NCI-H524 treated with DMSO at 0.1 percent for 48 hours (cell line): ENCODE measurements around the gene ANGPTL1.
"Not testable (repeated sequence)": the region's sequence is repeated elsewhere in the genome, so short reads cannot be mapped to it uniquely, and the experiment has no call there.

Experiments used
- DNase-seq: peaks from one replicate; lab custom pipeline; 2025; lab: John Stamatoyannopoulos, UW

ANGPTL1 gene

DNA sequence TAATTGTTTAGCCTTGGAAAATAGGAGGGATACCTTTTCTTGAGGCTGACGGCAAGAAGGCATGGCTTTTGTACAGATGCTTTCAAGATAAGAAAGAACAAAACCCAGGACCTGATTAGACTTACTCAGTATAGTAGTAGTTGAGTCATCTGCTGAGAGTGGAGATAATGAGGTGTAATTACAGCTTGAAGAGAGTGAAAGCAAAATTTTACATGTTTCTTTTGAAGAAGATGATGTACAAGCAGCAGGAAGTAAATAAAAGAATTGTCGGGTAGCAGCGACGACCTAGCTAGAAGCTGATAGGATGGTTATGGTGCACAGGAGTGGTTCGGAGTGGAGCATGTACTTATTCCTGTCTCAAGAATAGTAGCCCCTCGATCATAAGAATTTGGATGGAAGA, 6.6 kb downstream of the ANGPTL1 start:
- no peak for DNase-seq

DNA sequence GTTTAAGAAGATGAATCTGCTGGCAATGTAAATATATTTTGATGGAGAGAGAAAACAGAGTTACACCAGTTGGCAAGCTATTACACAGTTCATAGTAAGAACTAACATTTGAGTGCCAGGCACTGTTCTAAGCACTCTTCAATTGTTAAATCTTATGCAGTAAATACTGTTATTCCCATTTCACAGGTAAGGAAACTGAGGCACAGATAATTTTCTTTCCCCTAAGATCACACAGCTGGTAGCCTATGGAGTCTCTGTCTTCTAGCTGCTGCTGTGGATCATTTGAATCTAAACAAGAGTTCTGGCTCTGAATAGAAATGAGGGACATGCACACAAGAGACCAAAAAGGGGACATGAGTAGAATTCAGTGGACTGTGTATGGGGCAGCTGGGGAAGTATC, 8.0 kb downstream of the ANGPTL1 start:
- no peak for DNase-seq

DNA sequence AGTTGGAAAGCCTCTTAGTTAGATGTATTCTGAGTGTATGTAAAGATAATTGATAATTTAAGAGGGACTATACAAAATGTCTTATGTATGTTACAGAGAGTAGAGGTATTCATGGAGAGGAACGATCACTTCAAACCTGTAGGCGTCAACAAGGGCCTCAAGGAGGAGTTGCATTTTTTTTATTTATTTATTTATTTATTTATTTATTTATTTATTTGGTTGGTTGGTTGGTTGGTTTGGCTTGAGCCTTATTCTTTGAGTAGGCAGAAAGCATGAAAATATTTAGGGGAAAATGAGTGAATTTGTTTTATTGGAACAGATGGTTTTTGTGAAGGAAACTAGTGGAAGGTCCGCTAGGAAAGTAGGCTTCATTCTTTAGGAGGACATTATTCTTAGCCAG, 8.5 kb downstream of the ANGPTL1 start:
- no peak for DNase-seq

DNA sequence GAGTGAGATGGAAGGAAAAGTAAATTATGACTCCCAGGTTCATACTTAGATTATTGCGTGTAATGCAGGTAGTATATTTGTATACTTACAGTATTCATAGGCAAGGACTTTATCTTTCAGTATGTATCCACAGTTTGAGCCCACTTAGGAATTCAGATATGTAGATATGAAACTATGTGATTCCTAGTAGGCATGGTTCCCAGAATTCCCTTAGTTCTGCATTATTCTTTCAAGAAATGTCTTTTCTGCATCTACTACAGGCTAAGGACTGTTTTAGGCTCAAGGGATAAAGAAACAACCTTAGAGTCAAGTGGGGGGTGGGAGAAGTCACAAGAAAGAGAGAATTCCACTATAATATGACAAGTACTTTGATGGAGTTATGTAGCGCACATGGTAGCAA, 13.8 kb downstream of the ANGPTL1 start:
- no peak for DNase-seq

DNA sequence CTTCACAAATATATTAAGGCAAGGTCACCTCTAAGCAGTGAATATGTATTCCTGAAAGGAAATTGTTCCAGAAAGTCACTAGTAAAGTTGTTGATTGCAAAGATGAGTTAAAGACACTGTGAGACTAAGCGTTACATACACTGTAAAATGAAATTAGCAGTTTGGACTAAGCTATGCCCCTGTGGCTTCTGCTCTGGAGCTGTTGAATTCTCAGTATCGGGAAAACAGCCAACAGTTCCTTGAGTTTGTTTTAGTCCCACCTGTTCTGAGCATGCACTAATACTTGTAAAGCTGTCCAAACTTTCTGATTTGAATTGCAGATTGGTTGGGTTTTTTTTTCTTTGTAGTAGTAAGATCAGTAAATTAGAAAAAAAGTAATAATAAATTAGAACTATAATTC, 21.0 kb downstream of the ANGPTL1 start:
- DNase-seq, result no peak

DNA sequence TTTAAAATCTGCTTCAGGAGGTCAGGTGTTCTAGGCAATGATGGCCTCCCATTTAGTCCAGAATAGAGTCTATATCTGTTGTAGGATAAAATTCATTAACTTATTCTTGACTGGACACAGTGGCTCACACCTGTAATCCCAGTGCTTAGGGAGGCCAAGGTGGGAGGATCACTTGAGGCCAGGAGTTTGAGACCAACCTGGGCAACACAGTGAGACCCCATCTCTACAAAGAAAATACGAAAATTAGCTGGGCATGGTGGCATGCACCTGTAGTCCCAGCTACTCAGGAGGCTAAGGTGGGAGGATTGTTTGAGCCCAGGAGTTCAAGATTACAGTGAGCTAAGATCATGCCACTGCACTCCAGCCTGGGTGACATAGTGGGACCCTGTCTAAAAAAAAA, 23.0 kb downstream of the ANGPTL1 start:
- not testable (repeated sequence) for DNase-seq

DNA sequence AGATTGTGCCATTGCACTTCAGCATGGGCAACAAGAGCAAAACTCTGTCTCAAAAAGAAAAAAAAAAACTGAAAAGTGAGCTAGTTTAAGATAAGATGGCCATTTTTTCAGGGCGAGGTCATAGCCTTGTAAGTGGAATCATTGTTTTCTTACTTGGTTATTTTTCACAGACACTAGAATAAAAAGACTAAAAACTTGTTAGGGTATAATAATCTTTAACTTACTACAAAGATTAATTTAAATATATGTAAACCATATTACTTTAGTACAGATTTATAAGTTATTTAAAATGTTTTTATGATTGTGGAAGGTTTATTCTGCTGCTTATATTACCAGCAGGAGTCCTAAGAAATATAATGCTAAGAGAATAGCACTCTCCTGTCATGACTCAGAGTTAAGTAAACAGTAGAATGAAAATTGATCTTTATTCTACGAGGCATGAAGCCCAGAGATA, 23.5 kb downstream of the ANGPTL1 start:
- DNase-seq, result no peak

DNA sequence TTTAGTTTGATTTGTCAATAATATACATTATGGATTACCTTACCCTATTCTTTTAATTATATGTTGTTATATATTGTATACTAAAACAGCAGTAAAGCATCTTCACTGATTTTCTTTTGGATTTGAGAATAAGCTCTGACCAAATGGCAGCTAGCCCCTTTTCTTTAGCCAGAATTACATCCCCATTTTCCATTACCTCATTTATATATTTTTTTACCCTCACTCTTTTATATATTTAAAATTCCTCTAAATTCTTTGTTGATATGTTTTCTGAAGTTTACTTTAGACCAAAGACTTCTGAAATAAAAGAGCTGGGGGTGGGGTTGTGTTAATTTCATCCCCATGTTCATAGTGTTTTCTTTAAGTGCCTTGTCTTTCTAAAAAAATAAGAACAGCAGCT, 24.6 kb downstream of the ANGPTL1 start:
- DNase-seq, result no peak

DNA sequence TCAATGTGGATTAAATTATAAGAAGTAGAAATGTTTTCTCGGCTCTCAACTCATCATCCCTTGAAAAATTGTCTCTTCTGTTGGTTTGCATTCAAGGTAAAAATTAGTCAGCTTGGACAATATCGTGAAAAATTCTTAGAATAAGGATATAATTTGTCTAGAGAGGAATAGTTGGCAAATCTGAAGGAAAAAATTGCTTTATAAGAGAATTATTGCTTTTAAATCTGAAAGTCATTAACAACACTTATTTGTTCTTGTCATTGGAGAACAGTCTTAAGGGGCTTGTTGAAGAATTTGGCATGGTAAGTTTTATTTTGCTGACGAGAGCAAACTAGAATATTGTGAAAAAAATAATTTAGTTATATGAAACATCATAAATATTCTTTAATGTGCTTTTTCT, 26.4 kb downstream of the ANGPTL1 start:
- no peak for DNase-seq

DNA sequence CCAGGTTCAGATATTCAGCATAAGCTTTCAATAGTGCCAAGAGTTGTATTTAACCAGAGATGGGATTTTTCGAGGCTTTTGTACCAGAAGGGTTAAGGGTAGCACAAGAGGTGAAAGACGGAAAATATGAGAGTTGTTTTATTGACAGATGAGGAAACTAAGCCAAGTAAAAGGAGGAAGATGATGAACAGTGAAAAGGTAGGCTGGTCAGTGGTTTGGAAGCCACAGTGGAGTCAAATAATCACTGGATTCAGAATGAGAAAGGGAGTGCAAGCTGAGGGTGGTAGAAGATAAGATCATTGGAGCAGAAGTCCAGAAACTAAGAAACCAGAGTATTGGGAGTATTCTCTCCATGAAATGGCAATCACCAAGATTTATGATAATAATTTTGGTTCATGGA, 45.7 kb downstream of the ANGPTL1 start:
- no peak for DNase-seq

DNA sequence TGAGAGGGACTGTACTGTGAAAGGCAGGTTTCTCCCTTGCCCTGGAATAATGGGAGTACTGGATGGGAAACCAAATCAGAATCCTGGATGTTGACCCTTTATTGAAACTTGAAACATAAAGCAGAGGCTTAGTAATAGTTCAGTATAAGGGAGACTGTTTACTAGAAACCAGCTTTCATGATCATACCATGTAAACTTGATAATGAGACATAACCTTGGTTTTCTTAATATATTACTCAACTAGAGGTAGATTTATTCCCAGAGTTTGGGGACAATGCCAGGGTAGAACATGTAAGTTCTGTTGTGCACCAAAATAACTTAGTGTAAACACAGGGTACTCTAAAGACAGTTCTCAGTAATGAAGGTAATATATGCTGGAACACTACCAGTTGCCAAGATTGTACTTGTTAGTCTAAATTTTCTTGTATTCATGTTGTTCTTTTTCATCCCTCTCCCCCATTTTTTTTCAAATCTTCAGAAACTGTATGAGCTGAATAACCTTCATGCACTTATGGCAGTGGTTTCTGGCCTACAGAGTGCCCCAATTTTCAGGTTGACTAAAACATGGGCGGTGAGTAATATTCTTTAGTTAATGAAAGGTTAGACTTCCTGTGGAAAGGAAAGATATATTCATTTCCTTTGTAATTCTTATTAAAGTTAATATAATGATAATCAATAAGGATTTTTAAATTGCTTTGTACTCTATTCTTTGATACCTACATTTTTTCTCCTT, 49.6 kb downstream of the ANGPTL1 start:
- no peak for DNase-seq

DNA sequence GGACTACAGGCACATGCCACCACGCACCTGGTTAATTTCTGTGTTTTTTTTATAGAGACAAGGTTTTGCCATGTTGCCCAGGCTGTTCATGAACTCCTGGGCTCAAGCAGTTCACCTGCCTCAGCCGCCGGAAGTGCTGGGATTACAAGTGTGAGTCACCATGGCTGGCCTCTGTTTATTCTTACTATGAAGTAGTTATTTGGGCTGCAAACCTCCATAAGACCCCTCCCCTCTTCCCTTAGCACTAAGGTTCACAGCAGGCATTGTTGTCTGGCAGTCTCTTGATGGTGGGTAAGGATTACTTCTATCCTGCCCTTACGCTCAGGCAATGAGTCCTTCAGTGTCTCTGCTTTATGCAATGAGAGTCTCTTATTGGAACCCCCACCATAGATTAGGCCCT, 51.8 kb downstream of the ANGPTL1 start:
- no peak for DNase-seq

DNA sequence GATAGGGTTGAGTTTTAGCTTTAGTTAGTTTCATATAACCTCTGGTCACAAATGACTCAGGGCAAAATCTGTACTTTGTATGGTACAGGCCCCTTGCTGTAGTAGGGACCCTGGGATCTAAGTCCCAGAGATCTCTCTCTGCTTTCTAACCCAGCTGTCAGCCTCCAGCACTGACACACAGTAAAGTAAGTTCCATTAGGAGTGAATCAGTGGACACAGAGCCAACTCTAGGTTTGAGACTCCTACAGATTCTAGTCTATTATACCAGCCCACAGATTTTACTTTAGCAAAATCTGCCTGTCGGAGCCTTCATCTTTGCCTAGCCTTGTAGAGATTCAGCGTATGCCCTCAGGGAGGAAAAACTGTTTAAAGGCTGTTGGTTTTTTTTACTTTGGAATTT, 52.5 kb downstream of the ANGPTL1 start:
- DNase-seq, result no peak

DNA sequence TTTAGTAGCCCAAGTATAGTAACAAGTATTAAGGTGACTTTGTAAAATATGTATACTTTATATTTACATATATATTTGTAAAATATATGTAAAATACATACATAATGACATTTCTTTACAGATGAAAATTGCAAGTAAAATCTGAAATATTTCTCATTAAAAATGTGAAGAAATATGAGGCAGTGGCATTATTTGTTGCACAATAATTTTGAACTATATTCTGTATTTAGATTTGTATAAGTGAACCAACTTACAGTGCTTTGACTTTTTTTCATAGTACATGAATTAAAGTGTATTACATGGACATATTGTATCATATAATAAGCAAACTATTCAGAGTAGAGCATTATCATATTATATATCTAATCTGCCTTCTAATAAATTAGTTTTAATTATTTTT, 60.3 kb downstream of the ANGPTL1 start:
- no peak for DNase-seq

DNA sequence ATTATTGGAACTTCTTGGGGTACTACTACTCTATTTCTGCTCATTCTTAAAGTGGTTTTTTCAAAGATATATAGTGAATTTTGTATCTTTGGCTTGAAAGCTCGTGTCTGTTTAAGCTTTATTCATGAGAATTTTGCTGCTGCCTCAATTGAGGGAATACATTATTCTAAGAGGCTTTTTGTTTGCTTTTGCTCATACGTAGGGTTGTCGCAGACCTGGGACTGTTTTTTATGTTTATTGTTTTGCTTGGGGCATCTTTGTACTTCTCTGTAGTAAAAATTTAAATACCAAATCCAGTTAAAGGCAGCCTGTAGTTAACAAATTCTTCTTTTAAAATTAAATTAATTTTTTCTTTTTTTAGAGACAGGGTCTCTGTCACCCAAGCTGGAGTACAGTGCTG, 62.3 kb downstream of the ANGPTL1 start:
- DNase-seq, result no peak

DNA sequence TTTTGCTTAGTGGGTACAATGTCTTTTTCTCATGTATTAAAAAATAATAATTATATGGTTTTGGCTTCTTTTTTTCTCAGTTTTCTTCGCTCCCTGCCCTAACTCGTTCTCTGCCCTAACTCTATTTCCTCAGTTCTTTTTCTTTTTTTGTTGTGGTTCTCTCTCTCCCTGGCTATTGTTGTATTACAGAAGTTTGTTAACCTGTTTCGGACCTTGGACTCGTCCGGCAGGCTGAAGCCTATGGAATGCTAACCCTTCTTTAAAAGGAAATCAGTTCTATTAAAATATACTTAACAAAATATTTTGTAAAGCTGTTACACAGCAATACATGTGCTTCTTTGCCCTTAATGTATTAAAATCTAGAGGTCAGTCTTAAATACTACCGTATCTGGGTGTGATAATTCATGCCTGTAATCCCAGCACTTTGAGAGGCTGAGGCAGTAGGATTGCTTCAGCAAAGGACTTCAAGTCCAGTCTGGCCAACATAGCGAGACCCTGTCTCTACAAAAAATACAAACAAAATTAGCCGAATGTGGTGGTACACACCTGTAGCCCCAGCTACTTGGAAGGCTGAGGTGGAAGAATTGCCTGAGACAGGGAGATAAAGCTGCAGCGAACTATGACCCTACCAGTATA, 64.1 kb downstream of the ANGPTL1 start:
- no peak for DNase-seq

DNA sequence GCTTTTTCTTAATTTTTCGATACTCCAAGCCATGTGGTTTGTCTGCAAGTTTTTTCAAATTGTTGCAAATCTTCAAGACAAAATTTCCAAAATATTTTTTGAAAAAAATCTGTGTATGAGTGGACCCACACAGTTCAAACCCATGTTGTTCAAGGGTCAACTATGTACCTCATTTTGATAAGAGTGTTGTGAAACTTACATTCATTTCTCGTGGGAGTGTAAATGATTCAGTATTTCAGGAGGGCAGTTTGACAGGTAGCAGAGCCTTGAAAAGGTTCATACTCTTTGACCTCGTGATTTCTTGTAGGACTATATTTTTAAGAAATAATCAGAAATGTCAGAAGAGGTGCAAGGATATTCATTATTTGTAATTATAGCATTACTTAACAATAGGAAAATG, 68.0 kb downstream of the ANGPTL1 start:
- DNase-seq, result no peak
